MM.1S (cell line): ENCODE results near the gene FOXK2.

Source experiments
- DNase-seq: peaks from one replicate; pipeline ENCODE4 v3.0.0-alpha.2; 2015
- H2AFZ ChIP-seq: fragments of 300-600 bp; sonication (generic); 2 replicates; pipeline ENCODE4 v1.6.0; 2016; ENCODE audit warnings: antibody characterized with exemption, low read length
- H3F3A ChIP-seq: fragments of 300-600 bp; sonication (generic); 2 replicates; pipeline ENCODE4 v1.6.1; 2016; ENCODE audit warnings: mild to moderate bottlenecking, antibody characterized with exemption, low read length, moderate library complexity, mixed read lengths; ENCODE audit not compliant: insufficient read depth
- H3K27ac ChIP-seq: fragments of 300-600 bp; sonication (generic); 2 replicates; pipeline ENCODE4 v1.5.1; 2016; ENCODE audit warnings: mild to moderate bottlenecking, low read length
- H3K27me3 ChIP-seq: fragments of 300-600 bp; sonication (generic); replicated peaks from 2 replicates; pipeline ENCODE4 v1.6.0; 2016; ENCODE audit warnings: low read length; ENCODE audit not compliant: insufficient read depth
- H3K36me3 ChIP-seq: fragments of 300-600 bp; sonication (generic); replicated peaks from 2 replicates; pipeline ENCODE4 v1.6.1; 2016; ENCODE audit warnings: mild to moderate bottlenecking, low read length, mixed read lengths; ENCODE audit not compliant: insufficient read depth
- H3K4me1 ChIP-seq: fragments of 300-600 bp; sonication (generic); 2 replicates; pipeline ENCODE4 v1.6.1; 2016; ENCODE audit warnings: low read length, mixed read lengths
- H3K4me2 ChIP-seq: fragments of 300-600 bp; sonication (generic); 2 replicates; pipeline ENCODE4 v1.6.0; 2016; ENCODE audit warnings: low read depth, low read length
- H3K4me3 ChIP-seq: fragments of 300-600 bp; sonication (generic); 2 replicates; pipeline ENCODE4 v1.5.1; 2016; ENCODE audit warnings: low read length, mixed read lengths
- H3K79me2 ChIP-seq: fragments of 300-600 bp; sonication (generic); 2 replicates; pipeline ENCODE4 v1.6.1; 2016; ENCODE audit warnings: mixed run types, low read length, mixed read lengths
- H3K9ac ChIP-seq: fragments of 300-600 bp; sonication (generic); 2 replicates; pipeline ENCODE4 v1.6.1; 2016; ENCODE audit warnings: low read length, mixed read lengths
- H3K9me2 ChIP-seq: fragments of 300-600 bp; sonication (generic); replicated peaks from 2 replicates; pipeline ENCODE4 v1.6.1; 2016; ENCODE audit warnings: mild to moderate bottlenecking, low read length, mixed read lengths; ENCODE audit not compliant: insufficient read depth
- H3K9me3 ChIP-seq: fragments of 300-600 bp; sonication (generic); replicated peaks from 2 replicates; pipeline ENCODE4 v1.6.1; 2016; ENCODE audit warnings: mild to moderate bottlenecking, low read length, mixed read lengths; ENCODE audit not compliant: insufficient read depth
- H4K20me1 ChIP-seq: fragments of 300-600 bp; sonication (generic); 2 replicates; pipeline ENCODE4 v1.6.1; 2016; ENCODE audit warnings: mild to moderate bottlenecking, low read length, moderate library complexity, mixed read lengths; ENCODE audit not compliant: insufficient read depth
- EZH2 ChIP-seq: fragments of 300-600 bp; sonication (generic); optimal IDR thresholded peaks from 2 replicates; pipeline ENCODE3; 2017; ENCODE audit warnings: low read depth, mild to moderate bottlenecking, antibody characterized with exemption, low read length, mixed read lengths
- EZH2phosphoT487 ChIP-seq: fragments of 300-600 bp; sonication (generic); IDR thresholded peaks from 2 replicates; pipeline ENCODE4 v1.6.1; 2018; ENCODE audit warnings: antibody characterized with exemption, low read length
- TF ChIP-seq, protein P1 (sequence below): fragments of 300-600 bp; sonication (generic); IDR thresholded peaks from 2 replicates; pipeline ENCODE4 v1.5.1; 2016; ENCODE audit warnings: antibody characterized with exemption, low read length, mixed read lengths

FOXK2 gene

DNA sequence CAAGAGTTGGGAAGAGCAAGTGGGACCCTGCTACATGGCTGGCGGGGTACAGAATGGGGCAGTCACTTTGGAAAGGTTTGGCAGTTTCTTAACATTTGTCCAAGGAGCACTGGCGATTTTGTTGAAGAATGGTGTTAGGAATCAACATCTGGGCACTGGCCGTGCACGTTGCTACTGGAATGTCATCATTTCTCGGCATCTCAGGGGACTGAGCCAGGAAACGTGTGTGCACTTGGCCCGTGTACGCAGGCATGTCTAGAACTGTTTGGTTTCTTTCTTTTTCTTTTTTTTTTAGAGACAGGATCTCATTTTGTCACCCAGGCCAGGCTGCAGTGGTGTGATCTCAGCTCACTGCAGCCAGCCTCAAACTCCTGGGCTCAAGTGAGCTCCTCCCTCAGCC is 17.3 kb upstream of the FOXK2 start:
- no peaks in the 10 kb centered on the region for H3K79me2 ChIP-seq
- H3K9me2 ChIP-seq: no peaks in the 10 kb centered on the region
- no peak overlapping the region for H2AFZ ChIP-seq
- no peak overlapping the region for H3K4me2 ChIP-seq
- peaks cover 22% of the 10 kb centered on the region for H3F3A ChIP-seq
- no peak for TF ChIP-seq EZH2
- TF ChIP-seq EZH2phosphoT487: no peak
- TF ChIP-seq, protein P1, sequence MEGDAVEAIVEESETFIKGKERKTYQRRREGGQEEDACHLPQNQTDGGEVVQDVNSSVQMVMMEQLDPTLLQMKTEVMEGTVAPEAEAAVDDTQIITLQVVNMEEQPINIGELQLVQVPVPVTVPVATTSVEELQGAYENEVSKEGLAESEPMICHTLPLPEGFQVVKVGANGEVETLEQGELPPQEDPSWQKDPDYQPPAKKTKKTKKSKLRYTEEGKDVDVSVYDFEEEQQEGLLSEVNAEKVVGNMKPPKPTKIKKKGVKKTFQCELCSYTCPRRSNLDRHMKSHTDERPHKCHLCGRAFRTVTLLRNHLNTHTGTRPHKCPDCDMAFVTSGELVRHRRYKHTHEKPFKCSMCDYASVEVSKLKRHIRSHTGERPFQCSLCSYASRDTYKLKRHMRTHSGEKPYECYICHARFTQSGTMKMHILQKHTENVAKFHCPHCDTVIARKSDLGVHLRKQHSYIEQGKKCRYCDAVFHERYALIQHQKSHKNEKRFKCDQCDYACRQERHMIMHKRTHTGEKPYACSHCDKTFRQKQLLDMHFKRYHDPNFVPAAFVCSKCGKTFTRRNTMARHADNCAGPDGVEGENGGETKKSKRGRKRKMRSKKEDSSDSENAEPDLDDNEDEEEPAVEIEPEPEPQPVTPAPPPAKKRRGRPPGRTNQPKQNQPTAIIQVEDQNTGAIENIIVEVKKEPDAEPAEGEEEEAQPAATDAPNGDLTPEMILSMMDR: no peak
- no peaks in the 10 kb centered on the region for H3K36me3 ChIP-seq
- H3K27ac ChIP-seq: no peak overlapping the region
- no peak overlapping the region for H3K4me3 ChIP-seq
- no peaks in the 10 kb centered on the region for H3K9me3 ChIP-seq
- no peak for DNase-seq
- H3K4me1 ChIP-seq: peaks cover 16% of the 10 kb centered on the region
- no peaks in the 10 kb centered on the region for H4K20me1 ChIP-seq
- H3K27me3 ChIP-seq: no peaks in the 10 kb centered on the region
- H3K9ac ChIP-seq: no peak overlapping the region

DNA sequence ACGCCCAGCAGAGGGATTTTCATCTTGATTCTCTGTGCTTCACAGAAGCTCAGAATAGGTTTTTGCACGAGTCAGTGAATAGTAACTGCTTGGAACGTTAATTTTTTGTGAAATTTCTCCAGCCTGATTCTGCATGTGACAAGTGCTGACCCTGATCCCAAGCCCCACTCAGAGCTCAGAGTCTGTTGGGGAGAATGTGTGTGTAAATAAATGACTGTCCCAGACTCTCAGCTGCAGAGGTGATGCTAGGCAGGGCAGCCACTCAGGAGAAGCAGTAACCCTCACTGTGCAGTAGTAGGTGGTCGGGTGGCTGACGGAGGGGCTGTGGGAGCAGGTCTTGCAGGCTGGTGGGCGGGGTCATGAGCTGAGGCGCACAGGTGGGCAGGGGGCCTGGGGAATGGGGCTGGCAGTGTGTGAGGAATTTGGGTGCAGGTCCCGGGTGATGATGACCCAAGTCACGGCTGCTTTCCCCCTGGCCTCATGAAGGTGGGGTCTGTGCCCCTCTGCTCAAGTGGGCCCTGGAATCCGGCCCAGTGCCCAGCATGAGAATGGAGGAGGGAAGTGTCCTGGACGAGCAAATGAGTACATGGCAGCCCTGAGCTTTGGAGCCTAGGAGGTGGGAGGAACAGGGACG is 16.3 kb upstream of the FOXK2 start:
- no peak overlapping the region for H3K9ac ChIP-seq

DNA sequence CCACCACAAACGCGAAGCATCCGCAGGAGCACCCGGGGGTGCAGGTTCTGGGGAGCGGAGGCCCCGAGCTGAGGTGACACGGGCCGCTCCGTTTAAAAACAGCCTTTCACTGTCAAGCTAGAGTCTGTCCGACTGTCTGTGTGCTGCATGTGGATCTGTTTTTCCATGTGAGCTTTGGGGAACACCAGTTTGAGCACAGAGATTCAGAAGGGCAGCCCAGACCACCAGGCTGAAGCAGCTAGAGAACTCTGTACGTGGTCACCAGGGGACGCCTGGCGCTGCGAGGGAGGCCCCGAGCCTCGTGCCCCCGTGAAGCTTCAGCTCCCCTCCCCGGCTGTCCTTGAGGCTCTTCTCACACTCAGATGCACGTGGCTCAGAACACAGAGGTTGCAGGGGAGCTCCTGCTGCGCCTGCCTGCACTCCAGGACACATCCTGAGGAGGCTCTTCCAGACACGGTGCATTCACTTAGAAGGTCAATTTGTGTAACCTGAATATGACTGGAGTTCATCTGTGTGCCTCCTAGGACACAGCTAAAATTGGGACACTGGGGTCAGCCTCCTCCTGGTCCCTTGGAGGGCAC is 15.7 kb upstream of the FOXK2 start:
- Histone ChIP-seq H3K4me1 (peaks cover 7% of the 10 kb centered on the region), H3F3A (peaks cover 18% of the 10 kb centered on the region), H3K9me3 (no peaks in the 10 kb centered on the region), H3K9me2 (no peaks in the 10 kb centered on the region), H3K9ac (no peak overlapping the region), H3K4me2 (no peak overlapping the region), H3K27ac (no peak overlapping the region), H2AFZ (no peak overlapping the region), H3K79me2 (no peaks in the 10 kb centered on the region), H3K27me3 (no peaks in the 10 kb centered on the region), H3K4me3 (no peak overlapping the region), H3K36me3 (no peaks in the 10 kb centered on the region), H4K20me1 (no peaks in the 10 kb centered on the region)
- DNase-seq: no peak
- TF ChIP-seq EZH2phosphoT487 (no peak), EZH2 (no peak)
- TF ChIP-seq, protein P1: no peak

More for the DNA sequence above, 16.3 kb upstream of the FOXK2 start:
- Histone ChIP-seq H3K4me3 (no peak overlapping the region), H3K9me2 (no peaks in the 10 kb centered on the region), H3K9me3 (no peaks in the 10 kb centered on the region), H4K20me1 (no peaks in the 10 kb centered on the region), H3K27ac (no peak overlapping the region), H3K4me1 (peaks cover 12% of the 10 kb centered on the region), H3K27me3 (no peaks in the 10 kb centered on the region), H2AFZ (no peak overlapping the region), H3F3A (peaks cover 22% of the 10 kb centered on the region), H3K79me2 (no peaks in the 10 kb centered on the region), H3K36me3 (no peaks in the 10 kb centered on the region), H3K4me2 (no peak overlapping the region)
- DNase-seq: no peak
- TF ChIP-seq, protein P1: no peak
- TF ChIP-seq EZH2phosphoT487 (no peak), EZH2 (no peak)
